ENCODE results near the gene CALML4.
"Not testable (repeated sequence)": the region's sequence is repeated elsewhere in the genome, so short reads cannot be mapped to it uniquely, and the experiment has no call there.

Gene CALML4

DNA sequence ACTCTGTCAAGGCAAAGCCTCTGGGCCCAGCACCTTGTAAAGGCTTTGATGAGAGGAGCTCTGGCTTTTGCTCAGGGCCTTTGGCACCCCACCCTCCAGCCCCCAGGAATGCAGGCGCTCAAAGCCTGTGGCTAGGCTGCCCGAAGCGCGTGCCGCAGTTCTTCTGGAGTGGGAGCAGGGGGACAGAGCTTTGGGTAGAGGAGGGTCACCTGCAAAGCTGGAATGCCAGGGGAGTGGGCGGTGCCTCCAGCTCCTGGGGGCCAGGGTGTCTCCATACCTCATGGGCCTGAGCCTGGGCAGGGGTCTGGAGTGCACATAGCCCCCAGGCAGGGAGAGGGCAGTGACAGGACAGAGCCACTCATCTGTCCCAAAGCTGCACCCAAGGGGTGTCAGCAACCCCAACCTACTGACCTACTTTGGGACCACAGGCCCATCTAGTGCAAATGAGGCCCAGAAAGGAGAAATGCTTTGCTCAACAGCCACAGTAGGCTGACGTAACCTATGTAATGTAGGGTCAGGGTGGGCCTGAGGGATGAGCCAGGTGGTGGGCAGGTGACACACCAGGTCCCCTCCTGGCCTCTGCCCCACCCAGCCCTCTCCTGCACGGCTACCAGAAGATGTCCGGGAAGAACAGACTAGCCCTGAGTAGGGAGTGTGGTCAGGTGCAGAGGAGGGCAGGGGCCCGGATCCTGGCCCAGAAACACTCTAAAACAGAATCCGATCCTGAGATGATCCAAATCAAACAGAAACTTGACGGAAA is 2.2 kb upstream of the CALML4 start:
- DNase-seq: no peak

DNA sequence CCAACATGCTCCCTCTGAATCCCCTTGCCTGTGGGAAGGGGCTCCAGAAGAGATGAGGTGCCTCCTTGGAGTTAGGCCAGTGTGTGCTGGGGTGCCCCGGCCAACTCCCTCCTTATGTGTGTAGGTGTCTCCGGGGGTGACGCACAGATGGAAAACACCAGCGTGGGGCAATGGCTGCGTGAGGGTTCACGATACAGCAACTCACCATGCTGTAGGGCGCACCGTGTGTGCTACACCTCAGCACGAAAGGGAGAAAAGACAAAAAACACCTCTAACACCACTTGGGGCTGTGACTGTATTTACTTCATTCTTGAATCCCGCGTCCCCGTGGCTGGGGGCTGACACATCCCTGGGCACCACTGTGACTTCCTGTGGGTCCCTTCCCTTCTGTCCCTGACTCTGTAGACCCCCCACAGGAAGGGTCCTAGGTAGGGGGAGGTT is 1.6 kb upstream of the CALML4 start:
- no peak for DNase-seq

DNA sequence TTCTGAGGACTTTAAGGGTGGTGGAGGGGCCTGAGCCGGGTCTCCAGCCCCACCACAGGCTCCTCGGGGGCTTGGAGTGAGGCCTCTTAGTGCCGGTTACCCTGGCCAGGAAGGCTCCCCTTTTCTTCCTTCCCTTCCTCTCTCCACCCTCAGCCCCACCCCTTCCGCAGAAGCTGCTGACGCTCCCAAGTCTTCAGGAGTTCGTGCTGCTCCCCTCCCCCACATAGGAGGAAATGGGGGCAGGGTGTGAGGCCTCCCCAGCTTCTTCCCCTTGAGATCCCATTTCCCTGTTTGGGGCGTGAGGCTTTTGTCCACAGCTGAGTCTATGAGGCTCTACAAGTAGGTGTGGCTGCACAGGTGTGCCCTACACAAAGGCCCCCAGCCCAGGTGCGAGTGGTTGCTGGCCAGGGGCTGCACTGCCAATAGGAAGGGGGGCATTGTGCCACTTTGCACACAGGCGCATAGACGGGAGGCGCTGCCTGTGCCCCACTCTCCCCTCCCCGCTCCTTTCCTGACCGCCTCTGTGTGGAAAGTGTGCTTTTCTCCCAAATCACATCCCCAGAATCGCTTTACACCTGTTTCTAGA is 915 bp upstream of the CALML4 start:
- no peak for DNase-seq

DNA sequence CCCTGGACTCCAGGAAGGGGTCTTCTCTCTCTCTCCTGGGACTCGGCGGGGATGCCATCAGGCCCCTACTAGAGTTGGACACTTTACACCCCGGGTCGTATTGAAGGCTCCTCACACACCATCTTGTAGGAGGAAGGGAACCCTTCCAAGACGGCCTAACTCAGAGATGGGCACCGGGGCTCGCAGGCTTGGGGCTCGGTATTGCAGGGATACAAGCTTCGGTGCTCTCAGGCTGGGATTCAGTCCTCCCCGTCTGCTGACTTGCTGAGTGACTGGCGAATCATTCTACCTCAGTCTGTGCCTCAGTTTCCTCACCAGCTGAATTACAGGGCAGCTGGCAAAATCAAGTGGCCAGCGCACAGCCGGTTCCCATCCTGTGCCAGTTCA is 419 bp upstream of the CALML4 start:
- DNase-seq: no peak

DNA sequence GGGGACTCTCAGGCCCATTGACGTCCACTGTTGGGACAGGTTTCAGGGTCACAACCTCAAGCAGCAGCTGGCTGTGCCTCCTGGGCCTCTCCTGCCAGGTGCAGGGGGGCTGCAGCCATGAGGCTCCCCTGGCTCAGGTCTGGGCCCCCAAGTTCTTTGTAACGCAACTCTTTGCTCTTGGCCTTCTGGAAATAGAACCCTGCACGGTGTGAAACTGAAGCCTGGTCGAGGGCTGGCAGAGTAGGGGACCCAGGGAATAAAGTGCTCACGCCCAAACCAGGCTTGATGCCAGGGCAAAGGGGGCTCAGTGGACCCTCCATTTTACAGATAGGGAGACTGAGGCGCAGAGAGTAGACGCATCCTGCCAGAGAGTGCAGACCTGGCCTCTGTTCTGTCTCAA is 771 bp downstream of the CALML4 start:
- no peak for DNase-seq

DNA sequence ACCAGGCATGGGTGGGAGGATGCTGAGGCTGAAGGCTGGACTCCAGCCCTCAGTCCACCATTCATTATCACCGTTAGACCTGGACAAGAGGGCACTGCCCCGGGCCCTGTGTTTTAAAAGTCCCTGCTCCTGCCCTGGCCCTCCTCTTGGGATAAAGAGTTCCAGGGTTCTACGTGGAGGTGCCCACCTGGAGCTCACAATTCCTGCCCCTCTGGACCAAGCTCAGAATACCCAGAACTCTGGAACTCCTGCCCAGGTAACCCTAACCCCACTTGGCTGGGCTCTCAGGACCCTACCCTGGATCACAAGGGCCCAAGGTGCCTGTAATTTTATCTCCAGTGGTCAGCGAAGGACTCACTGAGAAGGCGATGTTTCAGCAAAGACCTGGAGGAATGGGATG is 1.2 kb downstream of the CALML4 start:
- no peak for DNase-seq

DNA sequence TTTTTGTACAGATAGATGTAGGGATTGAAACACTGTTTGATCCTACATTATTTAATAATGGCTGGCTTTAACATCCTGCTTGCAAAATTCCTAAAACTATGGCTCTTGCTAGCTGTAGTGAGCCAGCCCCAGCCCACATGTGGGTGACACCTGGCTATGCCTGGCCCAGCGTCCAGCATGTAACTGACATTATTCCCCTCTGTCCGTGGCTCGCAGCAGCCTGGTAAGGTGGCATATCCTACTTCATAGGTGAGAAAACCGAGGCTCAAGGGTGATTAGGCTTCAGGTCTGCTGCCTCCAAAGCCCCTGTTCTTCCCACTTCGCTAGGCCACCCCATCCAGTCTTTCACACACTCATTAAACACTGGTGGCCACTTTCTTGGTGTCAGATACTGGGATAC is 1.6 kb downstream of the CALML4 start:
- DNase-seq: no peak

DNA sequence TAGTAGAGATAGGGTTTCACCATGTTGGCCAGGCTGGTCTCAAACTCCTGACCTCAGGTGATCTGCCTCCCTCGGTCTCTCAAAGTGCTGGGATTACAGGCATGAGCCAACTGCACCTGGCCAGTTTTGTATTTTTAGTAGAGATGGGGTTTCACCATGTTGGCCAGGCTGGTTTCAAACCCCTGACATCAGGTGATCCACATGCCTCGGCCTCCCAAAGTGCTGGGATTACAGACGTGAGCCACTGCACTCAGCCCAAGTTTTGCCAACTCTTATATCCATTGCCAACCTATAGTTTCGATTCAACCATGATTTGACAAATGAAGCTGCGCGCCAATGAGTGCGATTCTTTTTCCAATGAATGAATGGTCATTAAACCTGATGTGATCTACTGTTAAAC is 2.1 kb downstream of the CALML4 start:
- DNase-seq: not testable (repeated sequence)

DNA sequence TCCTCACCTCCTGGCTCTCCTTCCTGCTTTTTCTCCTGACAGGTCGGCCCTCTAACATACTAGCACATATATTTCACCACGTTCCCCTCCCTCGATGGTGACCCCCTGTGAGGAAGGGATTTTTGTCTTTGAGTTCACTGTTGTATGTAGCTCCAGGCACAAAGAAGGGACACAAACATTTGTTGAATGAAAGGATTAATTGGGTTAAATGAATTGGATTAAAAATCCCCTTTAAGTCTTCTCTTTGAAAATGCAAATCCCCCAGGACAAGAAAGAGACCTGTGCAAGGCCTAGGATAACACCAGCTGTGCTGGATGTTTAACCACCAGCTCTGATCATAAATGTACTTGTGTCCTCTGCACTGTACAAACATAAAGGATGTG is 3.3 kb downstream of the CALML4 start:
- peak in 1 of 2 experiments; percentile 62 for DNase-seq

DNA sequence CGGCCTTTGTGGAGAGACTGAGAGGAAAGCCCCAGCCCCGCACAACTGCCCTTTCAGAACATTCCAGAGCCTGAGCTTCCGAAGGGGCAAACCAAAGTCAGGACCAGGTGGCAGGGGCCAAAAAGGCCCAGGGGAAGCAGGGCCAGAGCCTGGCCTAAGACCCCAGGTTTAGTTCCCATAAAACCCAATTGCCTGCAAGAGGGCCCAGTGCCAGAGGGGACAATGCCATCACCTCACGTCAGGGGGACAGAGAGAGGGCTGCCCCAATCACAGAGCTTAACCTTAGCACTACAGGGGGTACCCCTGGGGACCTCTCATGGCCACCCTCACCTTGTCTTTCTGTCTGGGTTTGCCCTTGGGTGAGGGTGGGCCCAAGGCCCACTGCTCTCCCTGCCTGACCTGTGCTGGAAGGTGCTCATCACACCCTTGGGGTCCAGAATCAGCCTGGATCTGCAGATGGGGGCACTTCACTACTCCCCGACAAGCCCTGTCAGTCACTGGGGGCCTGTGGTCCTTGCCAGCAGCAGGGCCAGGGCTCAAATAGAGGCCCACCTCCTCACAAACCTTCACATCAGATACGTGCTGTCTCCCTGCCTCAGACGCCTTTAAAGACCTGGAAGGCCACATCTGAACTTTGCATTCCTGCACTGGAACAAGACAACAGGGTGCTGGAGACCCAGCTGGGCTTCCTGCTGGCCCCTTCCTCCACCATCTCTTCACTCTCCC is 3.8 kb downstream of the CALML4 start:
- DNase-seq: no peak

DNA sequence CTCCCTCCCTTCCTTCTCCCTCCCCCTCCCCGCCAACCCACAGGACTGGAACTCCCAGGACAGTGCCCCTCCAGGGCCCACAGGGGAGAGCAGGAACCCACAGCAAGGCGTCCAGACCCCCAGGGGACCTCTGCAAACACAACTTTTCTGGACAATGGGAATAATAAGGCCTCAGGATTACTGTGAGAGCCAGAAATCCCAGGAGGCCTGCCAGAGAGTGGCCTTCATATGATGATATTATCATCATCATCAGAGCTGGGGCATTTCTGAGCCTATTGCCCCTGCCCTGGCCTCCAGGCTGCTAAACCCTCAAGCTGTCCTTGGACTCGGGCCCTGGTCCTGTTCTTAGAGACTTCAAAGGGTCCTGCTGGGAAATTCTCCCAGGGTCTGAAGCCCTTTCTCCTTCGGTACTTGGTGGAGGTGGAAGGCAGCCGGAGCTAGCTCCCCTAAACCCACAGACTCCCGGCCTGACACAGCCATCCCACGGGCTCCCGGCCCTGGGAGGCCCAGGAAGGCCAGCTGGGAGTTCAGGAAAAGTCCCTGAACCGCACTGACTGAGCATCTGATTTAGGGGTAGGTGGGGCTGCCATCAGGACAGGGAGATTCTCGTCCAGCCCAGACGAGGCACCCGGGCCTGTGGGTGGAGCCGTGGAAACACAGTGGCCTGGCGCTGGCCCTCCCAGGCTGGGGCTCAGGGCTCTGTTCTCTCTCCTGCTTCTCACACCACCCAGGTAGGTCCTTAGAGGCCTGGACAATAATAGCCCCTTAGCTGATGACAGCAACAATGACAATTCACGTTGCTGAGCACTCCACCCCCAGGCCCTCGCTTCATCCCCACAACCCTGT is 4.9 kb downstream of the CALML4 start:
- no peak for DNase-seq

DNA sequence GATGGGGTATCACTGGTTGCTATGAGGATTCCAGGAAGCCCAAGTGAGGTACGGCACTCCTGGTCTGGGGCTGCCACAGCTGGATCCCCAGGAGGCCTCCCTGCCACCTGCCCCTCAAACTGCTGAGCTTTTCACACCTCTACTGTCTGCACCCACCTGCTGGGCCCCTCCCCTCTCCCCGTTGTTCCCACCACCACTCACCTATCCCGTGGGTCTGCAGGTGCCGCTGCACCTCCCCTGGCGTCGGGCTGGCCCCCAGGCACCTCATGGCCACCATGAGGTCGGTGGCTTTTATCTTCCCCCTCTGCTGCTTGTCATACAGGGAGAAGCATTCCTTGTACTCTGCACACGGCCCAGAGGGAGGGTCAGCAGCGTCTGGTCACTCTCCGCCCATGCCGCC is 5.8 kb downstream of the CALML4 start:
- no peak for DNase-seq

DNA sequence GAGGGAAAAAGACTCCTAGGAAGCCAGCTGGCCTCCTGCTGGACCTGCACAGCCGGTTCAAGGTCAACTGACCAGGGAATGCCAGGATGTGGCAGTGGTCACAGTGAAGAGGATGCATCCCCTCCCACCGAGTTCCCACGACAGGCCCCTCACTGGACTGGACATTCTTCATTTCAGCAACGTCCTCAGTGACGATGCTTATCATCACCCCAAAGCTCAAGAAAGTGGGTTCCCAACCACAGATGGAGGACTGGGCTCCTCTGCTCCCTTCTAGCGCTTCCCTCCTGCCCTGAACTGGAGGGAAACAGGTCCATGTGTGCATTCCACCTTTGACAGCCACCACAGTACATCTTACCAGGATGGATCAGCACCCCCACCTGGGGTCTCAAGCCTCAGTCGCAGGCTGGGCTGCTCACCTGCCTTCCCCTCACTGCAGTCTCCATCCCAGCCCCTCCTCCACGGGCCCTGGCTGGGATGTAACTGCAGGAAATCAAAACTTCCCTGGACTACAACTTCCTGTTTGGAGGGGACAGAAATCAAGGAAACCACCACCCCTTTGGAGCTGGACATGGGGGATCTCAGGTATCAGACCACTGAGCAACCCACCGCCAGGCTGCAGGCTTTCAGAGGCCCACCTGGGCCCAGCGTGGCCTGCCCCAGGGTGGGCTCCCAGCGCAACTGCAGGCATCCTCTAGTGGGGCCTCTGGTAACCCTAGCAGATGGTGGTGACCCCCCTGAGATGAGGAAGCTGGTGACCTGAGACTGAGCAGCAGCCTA is 7.3 kb downstream of the CALML4 start:
- DNase-seq: no peak

DNA sequence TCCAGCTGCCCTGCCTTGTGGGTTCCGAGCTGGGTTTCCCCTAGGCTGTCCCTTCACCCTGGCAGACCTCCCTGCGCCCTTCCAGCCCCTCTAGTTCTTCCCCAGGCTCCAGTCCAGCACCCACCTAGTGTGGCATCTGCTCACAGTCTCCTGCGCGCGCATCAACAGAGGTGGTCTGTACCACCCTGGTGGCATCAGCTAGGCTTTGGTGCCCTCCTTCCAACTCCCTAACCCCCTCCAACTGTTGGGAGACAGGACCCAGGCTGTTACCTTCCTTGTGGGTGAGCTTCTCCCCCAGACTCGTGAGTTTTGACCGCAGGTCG is 8.0 kb downstream of the CALML4 start:
- no peak for DNase-seq

DNA sequence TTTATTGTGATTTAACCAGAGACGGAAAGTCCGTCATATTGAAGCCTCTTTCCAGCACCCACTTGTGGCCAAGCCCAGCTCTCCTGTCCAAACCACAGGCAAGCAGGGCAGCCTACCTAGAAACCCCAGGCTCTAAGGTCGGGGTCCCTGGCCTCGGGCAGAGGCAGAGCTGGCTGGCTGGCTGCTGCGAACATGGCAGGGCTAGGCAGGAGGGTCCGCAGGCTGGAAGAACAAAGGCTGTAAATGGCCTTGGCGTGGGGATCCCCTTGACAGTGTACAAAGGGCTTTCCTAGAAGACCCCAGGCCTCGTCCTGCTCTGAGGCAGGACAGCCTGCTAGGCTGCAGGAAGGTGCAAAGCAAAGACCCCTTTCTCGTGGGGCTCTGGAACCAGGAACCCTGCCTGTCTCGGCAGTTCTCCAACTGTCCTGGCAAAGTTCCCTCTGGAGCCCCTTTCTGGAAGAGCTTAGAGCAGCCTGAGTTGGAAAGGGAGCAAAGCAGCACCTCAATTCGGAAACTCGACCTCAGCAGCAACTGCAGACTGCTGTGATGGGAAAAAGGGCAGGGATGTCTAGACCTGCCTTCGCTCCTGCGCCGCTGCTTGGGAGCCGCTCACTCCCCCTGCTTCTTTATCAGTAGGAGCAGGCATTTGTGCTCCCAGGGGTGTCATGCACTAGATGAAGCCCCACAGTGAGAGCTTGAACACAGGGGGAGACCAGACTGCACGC is 8.5 kb downstream of the CALML4 start:
- no peak for DNase-seq

DNA sequence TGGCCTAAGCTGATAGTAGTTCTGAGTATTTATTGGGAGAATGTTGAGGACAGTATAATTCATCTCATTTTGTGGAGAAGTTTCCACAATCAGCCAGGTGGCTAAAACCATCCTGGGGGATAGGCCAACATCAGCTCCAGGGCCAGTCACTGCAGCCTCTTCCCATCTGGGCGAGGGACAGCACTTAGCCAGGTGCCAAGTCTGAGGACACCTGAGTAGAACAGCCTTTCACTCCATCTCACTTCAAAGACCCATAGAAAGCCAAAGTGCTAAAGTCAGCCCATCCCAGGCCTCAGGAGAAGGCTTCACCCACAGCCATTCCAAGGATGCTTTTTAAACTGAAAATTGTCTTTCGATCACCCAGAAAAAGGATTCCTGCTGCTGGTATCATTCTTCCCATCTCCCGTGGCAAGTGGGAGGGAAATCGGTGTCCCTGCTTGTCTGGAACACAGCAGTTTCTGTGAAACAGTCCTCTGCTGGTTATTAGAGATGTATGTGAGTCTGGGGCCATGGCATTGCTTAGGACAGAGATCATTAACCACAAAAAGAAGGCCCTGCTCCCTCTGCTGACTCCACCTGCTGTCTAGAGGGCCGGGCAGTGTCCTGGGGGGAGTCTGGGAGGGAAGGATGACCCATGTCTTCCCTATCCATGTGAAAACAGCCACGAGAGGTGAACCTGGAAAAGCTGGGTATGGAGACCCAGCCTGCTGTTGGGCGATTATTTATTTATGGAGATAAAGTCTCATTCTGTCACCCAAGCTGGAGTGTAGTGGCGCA is 9.6 kb downstream of the CALML4 start:
- no peak for DNase-seq

DNA sequence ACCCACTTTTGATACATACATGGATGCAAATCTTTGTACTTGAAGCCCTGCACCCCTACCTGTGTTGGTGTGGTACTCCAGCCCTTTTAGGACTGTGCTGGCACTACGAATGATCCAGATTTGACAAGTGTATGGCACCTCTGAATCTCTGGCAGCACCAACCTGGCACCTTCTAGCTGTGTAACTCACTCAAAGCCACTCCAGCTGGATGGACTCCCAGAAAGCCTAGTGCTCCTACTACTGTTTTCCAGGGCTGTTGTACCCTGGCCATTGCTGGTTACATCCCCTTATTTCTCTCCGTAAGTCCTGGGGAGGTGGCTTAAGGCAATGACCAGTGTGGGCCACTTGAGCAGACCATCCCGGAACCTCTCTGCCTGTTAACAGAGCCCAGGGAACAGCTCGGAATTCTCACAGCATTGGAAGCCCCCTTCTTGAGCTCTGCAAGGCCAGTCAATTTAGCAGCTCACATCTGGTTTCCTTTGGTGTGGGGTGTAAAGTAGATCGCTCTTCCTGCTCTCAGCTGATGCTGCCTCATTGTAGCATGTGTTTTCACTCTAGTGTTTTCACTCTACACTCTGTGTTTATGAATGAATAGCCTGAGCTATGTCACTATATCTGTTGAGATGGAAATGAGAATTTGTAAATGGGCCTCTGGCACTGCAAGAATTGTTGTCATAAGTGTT is 12.2 kb downstream of the CALML4 start:
- no peak for DNase-seq

DNA sequence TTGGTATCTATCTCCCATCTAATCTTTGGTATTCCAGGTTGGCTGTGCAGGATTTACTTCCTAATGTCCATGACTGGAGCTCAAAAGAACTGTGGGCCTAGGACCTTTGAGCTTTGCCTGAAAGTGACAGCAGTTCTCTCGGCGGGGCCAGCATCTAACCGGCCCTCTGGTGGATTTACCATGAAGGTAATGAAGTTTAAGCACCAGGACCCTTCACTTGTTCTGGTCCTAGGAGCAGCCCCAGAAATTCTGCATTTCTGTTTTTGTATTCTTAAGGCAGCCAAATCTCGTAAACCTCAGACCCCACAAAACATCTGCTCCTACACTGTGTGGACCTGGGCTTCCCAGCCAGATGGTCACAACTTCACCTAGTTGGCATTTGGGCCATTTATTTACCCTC is 13.0 kb downstream of the CALML4 start:
- no peak for DNase-seq

DNA sequence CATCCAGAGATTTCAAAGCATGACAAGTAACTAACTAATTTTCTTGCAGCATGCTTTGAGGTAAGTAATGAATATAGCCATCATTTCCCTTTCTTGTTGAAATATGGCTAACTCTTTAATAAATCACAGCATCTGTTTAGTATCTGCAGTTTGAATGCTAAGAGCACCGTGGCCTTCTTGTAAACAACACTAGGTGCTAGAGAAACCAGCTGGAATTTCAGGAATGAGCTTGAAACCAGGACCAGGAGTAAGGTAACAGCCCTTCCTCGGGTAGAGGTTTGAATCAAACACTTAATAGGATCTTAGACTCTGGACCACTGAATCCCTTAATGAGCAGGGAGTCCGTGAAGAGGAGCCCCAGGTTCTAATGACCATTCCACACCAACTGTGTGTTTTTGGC is 13.6 kb downstream of the CALML4 start:
- no peak for DNase-seq

DNA sequence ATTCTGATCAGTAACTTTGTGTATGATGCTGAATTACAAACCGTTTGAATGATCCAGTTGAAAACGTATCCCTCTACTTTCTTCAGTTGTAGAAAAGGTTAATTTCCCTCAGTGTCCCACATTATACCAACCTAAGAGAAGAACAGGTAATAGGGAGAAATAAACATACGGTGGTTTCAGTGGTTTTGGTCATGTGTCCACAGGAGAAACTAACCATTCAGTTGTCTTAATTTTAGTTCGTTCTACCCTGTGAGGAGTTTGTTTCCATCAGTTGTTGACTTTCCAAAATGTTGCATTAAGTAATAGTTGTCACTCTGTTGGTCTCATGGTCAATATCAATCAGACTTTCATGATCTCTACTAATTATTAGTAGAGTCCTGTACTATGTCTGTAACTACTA is 15.1 kb downstream of the CALML4 start:
- DNase-seq: no peak

DNA sequence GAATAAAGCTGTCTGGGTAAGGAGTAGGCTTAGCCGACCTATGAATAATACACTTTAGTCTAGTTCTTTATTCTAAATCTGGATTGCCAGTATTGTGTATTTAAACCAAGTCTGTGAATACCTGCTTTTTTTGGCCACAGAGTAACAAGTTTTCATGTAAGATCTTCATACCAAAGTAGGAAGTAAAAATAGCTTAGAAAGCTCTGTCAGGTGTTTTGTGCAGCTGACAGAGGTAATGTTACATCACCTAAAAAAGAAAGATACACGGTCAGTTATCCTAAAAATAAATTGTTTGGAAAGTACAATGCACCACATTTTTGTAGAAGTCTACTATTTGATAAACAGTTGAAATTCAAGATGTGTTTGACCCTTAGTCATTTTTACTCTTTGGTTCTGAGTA is 16.5 kb downstream of the CALML4 start:
- DNase-seq: no peak

All from NCI-H524 (cell line).